Lower lobe of right lung (tissue), 2 donors: ENCODE measurements around the gene SDF4. TPM values are rescaled to one million over a fixed set of nuclear protein-coding genes. Genes with fewer than 3 reads are reported as not detected.

ENCODE experiments used
- ATAC-seq, 2 donors: fragments of 200-7000 bp; cut with Tn5 transposase; one replicate each; pipeline ENCODE4 v1.9.1; 2020 to 2022; ENCODE audit warnings: mild to moderate bottlenecking in 2 of 2, moderate library complexity in 2 of 2
- DNase-seq: peaks from one replicate; pipeline ENCODE4 v3.0.0-alpha.2; 2020
- H3K27ac ChIP-seq: fragments of 200-600 bp; one replicate; pipeline ENCODE4 v1.8.0; 2022
- H3K27me3 ChIP-seq: fragments of 200-600 bp; one replicate; pipeline ENCODE4 v1.8.0; 2022; ENCODE audit warnings: low read depth
- H3K36me3 ChIP-seq: fragments of 200-600 bp; one replicate; pipeline ENCODE4 v1.8.0; 2022; ENCODE audit warnings: mild to moderate bottlenecking
- H3K4me1 ChIP-seq: fragments of 200-600 bp; one replicate; pipeline ENCODE4 v1.8.0; 2022
- H3K4me3 ChIP-seq: fragments of 200-600 bp; one replicate; pipeline ENCODE4 v1.8.0; 2022; ENCODE audit warnings: mild to moderate bottlenecking
- H3K9me3 ChIP-seq: fragments of 200-600 bp; one replicate; pipeline ENCODE4 v1.8.0; 2022
- intact Hi-C: fragments of 100-400 bp; cut with DNase I; formaldehyde crosslinking; loops from one replicate; pipeline ENCODE4 v1.11.0; 2022
- total RNA-seq: library from RNA; stranded (reverse); fragmentation: NEBNext Ultra II Directional; extraction: Animal tissue kit (Norgen Biotek cat#: 25700); gene quantifications from one replicate; pipeline ENCODE4 v1.2.1, GENCODE V29; 2021
- TF ChIP-seq, protein P1 (sequence below): fragments of 200-600 bp; IDR thresholded peaks from one replicate; pipeline ENCODE4 v1.8.0; 2022; ENCODE audit warnings: antibody characterized with exemption, mild to moderate bottlenecking
- donor health status: DM: no; HTN: yes; CAD: no; lungs with severe emphysema.

The SDF4 gene
- total RNA-seq, 1 donor from 2014 or later = 127 TPM

DNA sequence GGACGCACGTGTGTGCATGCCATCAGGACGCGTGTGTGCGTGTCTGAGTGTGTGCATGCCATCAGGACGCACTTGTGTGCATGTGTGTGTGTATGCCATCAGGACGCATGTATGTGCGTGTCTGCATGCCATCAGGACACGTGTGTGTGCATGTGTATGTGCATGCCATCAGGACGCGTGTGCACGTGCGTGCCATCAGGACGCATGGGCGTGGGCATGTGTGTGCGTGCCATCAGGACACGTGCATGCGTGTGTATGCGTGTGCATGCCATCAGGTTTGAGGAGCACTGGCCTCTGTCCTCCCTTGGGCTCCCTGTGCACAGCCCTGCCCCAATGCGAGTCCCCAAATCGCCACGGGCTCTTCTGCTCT is 27.3 kb upstream of the SDF4 start:
- peaks cover 85% of the 10 kb centered on the region for H3K36me3 ChIP-seq
- intact Hi-C loops = no loop called here
- H3K27ac ChIP-seq = no peak overlapping the region
- H3K27me3 ChIP-seq = no peaks in the 10 kb centered on the region
- DNase-seq (no peak), ATAC-seq (no peak)
- TF ChIP-seq, protein P1, sequence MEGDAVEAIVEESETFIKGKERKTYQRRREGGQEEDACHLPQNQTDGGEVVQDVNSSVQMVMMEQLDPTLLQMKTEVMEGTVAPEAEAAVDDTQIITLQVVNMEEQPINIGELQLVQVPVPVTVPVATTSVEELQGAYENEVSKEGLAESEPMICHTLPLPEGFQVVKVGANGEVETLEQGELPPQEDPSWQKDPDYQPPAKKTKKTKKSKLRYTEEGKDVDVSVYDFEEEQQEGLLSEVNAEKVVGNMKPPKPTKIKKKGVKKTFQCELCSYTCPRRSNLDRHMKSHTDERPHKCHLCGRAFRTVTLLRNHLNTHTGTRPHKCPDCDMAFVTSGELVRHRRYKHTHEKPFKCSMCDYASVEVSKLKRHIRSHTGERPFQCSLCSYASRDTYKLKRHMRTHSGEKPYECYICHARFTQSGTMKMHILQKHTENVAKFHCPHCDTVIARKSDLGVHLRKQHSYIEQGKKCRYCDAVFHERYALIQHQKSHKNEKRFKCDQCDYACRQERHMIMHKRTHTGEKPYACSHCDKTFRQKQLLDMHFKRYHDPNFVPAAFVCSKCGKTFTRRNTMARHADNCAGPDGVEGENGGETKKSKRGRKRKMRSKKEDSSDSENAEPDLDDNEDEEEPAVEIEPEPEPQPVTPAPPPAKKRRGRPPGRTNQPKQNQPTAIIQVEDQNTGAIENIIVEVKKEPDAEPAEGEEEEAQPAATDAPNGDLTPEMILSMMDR = no peak
- H3K4me3 ChIP-seq = no peak overlapping the region
- H3K4me1 ChIP-seq = peaks cover 16% of the 10 kb centered on the region
- H3K9me3 ChIP-seq = no peaks in the 10 kb centered on the region

DNA sequence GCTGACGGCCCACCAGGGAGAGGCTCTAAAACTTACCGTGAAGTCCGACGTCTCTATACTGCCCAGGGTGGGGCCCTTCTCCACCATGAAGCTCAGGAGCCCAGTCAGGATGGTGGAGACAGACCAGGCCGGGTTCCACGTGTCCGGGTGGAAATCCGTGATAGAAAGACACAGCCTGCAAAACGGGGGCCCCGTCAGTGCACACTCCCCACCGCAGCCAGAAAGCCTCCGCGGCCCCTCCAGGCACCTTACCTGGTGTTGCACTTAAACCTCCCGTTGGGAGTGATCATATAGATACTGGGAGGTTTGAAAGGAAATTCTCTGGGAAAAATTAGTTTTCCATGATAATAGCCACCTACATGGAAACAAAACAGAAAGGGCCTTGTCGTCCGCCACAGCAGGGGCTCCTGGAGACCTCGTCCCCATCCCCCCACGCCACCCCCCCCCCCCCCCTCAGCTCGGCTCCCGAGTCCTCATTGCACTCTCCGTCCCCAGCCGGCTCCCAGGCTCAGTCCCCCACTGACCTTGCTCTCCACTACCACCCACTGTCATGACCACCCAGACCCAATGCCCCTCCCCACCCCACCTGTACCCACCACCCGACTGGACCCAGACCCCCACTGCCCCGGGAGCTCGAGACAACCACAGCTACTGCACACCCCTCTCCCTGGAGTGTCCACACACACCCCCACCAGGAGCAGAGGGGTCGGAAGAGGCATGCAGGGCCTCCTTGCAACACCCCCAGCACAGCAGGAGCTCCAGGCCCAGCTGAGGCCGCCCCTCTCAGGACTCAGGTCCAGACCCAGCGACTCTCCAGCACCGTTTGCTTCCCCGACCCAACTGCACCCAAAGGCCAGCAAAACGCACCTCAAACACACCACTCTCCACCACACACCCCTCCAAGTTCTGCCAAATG is 25.4 kb upstream of the SDF4 start:
- H3K27me3 ChIP-seq = no peaks in the 10 kb centered on the region
- no peak overlapping the region for H3K27ac ChIP-seq
- DNase-seq (no peak), ATAC-seq (no peak)
- intact Hi-C loops = no loop called here
- H3K4me3 ChIP-seq = no peak overlapping the region
- H3K4me1 ChIP-seq = peaks cover 16% of the 10 kb centered on the region
- TF ChIP-seq, protein P1 = no peak
- no peaks in the 10 kb centered on the region for H3K9me3 ChIP-seq
- peaks cover 83% of the 10 kb centered on the region for H3K36me3 ChIP-seq

DNA sequence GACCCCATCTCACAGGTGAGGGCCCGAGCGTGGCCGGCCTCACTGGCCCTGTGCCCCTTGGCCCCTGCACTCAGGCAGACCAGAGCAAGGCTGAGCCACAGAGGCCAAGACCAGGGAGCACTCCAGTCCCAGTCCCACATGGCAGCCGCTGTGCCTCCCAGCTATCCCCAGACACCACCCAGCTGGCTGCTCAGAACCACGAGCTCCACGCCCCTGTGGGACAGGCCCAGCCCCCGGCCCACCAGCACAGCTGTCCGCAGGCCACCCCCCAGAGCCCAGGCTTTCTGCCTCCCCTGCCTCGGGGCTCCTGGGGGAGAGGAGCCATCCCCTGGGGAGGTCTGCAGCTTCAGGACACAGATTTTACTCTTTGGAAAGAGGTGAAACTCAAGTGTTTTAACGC is 23.8 kb upstream of the SDF4 start:
- intact Hi-C loops = no loop called here
- H3K36me3 ChIP-seq = peaks cover 67% of the 10 kb centered on the region
- ATAC-seq = no peak

DNA sequence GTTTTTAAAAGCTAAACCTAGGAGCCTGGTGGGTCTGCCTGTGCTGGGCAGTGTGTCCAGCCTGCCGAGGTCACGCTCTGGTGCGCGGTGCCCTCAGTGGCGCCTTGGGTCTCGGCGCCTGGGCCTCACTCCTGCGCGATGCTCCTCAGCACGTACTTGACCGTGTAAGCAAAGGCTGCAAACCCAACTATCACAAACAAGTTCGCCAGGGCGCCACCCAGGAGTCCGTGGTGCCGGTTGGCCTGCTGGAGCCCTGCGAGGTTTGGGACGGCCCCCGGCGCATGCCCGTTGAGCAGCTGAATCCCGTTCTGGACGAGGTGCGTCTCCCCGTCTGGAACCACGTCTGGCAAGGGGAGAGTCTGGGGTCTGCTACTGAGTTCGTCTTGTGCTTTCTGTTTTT is 23.3 kb upstream of the SDF4 start:
- intact Hi-C loops = no loop called here
- H3K27me3 ChIP-seq = no peaks in the 10 kb centered on the region
- ATAC-seq (no peak), DNase-seq (no peak)
- peaks cover 62% of the 10 kb centered on the region for H3K36me3 ChIP-seq
- H3K27ac ChIP-seq = no peak overlapping the region
- H3K4me3 ChIP-seq = no peak overlapping the region
- H3K9me3 ChIP-seq = no peaks in the 10 kb centered on the region
- TF ChIP-seq, protein P1 = no peak
- no peaks in the 10 kb centered on the region for H3K4me1 ChIP-seq

More for the DNA sequence above, 23.8 kb upstream of the SDF4 start:
- no peak for DNase-seq
- no peak overlapping the region for H3K27ac ChIP-seq
- no peaks in the 10 kb centered on the region for H3K27me3 ChIP-seq
- TF ChIP-seq, protein P1 = no peak
- H3K4me3 ChIP-seq = no peak overlapping the region
- H3K4me1 ChIP-seq = peaks cover 5% of the 10 kb centered on the region
- no peaks in the 10 kb centered on the region for H3K9me3 ChIP-seq

DNA sequence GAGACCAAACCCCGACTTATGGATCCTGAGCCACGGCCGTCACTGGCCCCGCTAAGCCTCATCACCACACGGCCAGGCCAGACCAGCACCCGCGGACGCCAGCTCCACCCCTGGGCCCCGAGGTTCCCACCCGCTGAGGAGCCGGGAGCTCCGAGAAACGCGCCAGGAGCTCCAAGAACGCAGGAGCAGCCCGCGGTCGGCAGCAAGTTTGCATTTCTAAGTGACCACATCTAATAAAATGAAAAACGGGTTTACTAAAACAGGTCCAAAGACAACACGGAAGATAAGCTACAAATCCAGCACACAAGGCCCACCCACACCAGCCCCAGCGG is 22.8 kb upstream of the SDF4 start:
- intact Hi-C loops = no loop called here
- DNase-seq = no peak
- no peaks in the 10 kb centered on the region for H3K4me1 ChIP-seq
- H3K27ac ChIP-seq = no peak overlapping the region
- TF ChIP-seq, protein P1 = no peak
- H3K36me3 ChIP-seq = peaks cover 57% of the 10 kb centered on the region
- no peak overlapping the region for H3K4me3 ChIP-seq
- H3K9me3 ChIP-seq = no peaks in the 10 kb centered on the region
- no peak for ATAC-seq
- no peaks in the 10 kb centered on the region for H3K27me3 ChIP-seq
